GM12874 (cell line): ENCODE results near the gene ZCCHC7.

ENCODE experiments used
- TF ChIP-seq, protein P1 (sequence below): IDR thresholded peaks from 2 replicates; pipeline ENCODE4 v1.5.1; 2011; ENCODE audit warnings: low read depth, mild to moderate bottlenecking, control low read depth, low read length, moderate library complexity; ENCODE audit not compliant: insufficient read depth

The ZCCHC7 gene

DNA sequence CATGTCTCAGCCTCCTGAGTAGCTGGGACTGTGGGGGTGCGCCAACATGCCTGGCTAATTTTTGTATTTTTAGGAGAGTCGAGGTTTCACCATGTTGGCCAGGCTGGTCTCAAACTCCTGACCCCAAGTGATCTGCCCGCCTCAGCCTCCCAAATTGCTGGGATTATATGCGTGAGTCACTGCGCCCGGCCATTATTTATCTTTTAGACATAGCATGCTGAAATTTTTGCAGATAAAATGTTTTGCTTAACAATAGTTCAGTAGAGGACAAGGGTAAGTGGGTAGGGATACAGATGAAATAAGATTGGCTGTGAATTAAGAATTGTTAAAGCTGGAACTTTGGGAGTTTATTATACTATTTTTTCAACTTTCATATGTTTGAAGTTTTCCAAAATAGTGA is 151.3 kb downstream of the ZCCHC7 start:
- TF ChIP-seq, protein P1, sequence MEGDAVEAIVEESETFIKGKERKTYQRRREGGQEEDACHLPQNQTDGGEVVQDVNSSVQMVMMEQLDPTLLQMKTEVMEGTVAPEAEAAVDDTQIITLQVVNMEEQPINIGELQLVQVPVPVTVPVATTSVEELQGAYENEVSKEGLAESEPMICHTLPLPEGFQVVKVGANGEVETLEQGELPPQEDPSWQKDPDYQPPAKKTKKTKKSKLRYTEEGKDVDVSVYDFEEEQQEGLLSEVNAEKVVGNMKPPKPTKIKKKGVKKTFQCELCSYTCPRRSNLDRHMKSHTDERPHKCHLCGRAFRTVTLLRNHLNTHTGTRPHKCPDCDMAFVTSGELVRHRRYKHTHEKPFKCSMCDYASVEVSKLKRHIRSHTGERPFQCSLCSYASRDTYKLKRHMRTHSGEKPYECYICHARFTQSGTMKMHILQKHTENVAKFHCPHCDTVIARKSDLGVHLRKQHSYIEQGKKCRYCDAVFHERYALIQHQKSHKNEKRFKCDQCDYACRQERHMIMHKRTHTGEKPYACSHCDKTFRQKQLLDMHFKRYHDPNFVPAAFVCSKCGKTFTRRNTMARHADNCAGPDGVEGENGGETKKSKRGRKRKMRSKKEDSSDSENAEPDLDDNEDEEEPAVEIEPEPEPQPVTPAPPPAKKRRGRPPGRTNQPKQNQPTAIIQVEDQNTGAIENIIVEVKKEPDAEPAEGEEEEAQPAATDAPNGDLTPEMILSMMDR = no peak

DNA sequence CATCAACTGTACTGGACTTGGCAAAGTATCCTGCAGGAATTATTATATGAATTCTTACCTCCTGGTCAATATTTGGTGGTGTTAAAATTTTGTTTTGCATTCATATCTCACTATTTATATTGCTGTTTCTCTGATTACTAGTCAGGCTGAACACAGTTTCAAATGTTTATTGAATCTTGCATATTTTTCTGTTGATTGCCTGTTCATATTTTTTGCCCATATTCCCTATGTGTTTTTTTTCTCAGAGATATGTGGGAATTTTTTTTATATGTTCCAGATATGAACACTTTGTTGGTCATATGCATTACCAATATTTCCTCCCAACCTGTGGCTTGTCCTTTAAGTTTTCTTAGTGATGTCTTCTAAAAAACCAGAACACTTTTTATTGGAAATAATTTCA is 153.2 kb downstream of the ZCCHC7 start:
- TF ChIP-seq, protein P1 = no peak

DNA sequence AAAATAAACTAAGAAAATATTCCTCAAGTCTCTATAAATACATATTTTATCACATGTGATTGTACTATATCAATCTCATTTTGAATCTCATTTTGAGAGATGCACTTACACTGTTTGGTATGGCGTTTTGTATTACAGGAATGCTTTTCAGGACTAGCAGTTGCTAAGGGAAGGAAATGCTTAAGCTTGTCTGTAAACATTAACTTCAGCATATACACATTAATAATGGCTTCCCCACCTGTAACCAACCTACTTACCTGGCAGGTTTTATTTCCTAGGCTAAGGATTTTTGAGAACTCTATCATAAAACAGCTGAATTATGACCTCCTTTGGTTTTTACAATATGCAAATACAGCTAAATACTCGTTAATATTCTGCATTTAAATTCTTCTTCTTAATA is 161.2 kb downstream of the ZCCHC7 start:
- TF ChIP-seq, protein P1 = no peak

DNA sequence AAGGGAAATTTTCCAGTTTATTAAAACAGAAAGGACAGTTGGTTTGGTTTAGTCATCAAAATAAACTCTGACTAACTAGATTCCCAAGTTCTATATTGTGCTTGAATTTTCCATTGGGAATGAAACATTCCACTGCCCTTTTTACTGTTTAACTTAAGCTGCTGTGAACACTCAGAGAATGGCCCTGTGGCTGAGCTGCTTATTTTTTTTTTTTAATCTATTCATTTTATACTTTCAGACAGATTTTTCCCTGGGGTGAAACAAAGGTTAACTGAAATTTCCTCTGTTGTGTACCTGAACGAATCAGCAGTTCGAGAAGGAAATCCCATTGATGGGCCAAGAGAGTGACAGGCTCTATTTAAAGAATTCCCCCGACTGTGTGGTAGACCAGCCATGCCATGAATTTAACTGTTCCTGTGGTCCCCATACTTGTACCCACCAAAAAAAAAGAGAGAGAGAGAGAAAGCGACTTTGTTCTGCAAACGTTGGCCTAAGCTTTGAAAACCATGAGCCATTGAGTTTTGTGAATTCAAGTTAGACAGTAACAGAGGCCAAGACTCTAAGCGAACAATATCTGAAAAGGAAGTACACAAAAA is 163.5 kb downstream of the ZCCHC7 start:
- TF ChIP-seq, protein P1 = no peak

DNA sequence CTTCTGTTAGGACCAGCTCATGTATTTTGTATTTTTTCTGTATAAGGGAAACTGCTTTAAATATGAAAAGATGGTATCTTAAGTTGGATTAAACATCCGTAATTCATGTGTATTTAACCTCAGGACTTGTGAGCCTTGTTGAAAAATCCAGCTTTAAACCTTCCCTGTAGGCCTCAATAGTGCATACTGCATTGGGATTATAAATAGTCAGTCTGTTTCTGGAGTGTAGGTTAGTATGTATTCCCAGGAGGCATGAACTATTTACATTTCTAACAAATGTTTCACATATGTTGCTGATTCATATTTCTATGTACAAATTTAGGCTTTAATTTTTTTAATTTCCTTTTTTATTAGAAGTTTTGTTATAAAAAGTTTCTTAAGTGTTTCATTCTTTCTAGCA is 164.3 kb downstream of the ZCCHC7 start:
- TF ChIP-seq, protein P1 = no peak

DNA sequence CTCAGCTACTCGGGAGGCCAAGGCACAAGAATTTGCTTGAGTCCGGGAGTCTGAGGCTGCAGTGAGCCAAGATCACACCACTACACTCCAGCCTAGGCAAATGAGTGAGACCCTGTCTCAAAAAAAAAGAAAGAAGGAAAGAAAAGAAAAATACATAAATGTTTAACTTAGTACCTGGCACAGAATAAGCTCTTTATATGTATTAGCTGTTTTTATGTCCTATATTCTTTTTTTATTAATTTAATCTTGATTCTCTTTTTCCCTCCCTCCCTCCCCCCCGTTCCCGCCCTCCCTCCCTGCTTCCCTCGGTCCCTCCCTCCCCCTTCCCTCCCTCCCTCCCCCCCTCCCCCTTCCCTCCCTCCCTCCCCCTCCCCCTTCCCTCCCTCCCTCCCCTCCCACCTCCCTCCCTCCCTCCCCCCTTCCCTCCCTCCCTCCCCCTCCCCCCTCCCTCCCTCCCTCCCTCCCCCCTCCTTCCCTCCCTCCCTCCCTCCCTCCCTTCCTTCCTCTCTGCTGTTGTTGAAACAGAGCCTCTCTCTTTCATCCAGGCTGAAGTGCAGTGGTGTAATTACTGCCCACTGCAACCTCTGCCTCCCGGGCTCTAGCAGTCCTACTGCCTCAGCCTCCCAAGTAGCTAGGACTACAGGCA is 166.3 kb downstream of the ZCCHC7 start:
- TF ChIP-seq, protein P1 = no peak

DNA sequence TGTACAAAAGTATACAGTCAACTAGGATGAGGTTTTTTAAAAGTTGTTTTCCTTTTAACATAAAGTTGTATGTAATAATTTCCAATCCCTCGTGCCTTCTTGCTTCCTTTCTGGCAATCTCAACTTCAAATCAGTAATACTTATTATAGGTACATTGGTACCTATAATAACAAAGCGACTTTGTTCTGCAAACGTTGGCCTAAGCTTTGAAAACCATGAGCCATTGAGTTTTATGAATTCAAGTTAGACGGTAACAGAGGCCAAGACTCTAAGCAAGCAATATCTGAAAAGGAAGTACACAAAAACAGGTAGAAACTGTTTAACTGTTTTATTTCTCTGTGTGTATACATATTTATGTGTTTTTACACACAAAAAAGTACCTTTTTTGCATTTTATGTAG is 166.9 kb downstream of the ZCCHC7 start:
- TF ChIP-seq, protein P1 = no peak
